HEK293 (cell line): ENCODE measurements around the gene VPS13D.

ENCODE experiments used
- CTCF ChIA-PET: fragments of 350-600 bp; formaldehyde crosslinking; extraction: SDS; loops from one replicate; lab custom pipeline; 2021; ENCODE audit warnings: antibody characterized with exemption; lab: Yijun Ruan, JAX
- POLR2A ChIA-PET: fragments of 300-600 bp; formaldehyde crosslinking; extraction: SDS; loops from one replicate; lab custom pipeline; 2020; ENCODE audit warnings: antibody characterized with exemption, inconsistent platforms; lab: Yijun Ruan, JAX
- H3K27ac ChIP-seq: fragments of 200-500 bp; sonication (Bioruptor generic); 2 replicates; pipeline ENCODE4 v1.5.1; 2014; ENCODE audit warnings: low read depth, low read length, control low read depth, inconsistent platforms; ENCODE audit errors: extremely low read depth
- H3K36me3 ChIP-seq, 2 experiments: fragments of 200-500 bp in 1 of 2; sonication (Bioruptor generic) in 1 of 2; 1 replicate in 1 of 2; 2 replicates in 1 of 2; pipeline ENCODE4 v1.5.1; 2014 to 2017; ENCODE audit warnings: inconsistent platforms in 2 of 2, low read length in 2 of 2; ENCODE audit not compliant: control insufficient read depth in 2 of 2, insufficient read depth in 1 of 2
- H3K4me1 ChIP-seq: fragments of 200-500 bp; sonication (Bioruptor generic); 2 replicates; pipeline ENCODE4 v1.5.1; 2014; ENCODE audit warnings: mild to moderate bottlenecking, low read length, inconsistent platforms; ENCODE audit not compliant: control insufficient read depth, insufficient read depth
- H3K4me3 ChIP-seq: 2 replicates; pipeline ENCODE4 v1.5.1; 2011; ENCODE audit warnings: low read depth, mild to moderate bottlenecking, control low read depth, low read length, moderate library complexity
- H3K9me3 ChIP-seq: fragments of 200-500 bp; sonication (Bioruptor generic); 2 replicates; pipeline ENCODE4 v1.5.1; 2014; ENCODE audit warnings: low read depth, low read length, inconsistent platforms; ENCODE audit not compliant: control insufficient read depth, insufficient read depth
- EGR2 ChIP-seq: fragments of 450-650 bp; formaldehyde crosslinking; IDR thresholded peaks from 2 replicates; pipeline ENCODE4 v1.5.1; 2016; ENCODE audit warnings: low read depth, missing biosample characterization, missing genetic modification characterization
- PBX3 ChIP-seq: sonication (generic); formaldehyde crosslinking; IDR thresholded peaks from 2 replicates; pipeline ENCODE4 v1.8.1; 2022; ENCODE audit warnings: mild to moderate bottlenecking, moderate library complexity, missing genetic modification reagents
- TCF7L2 ChIP-seq: IDR thresholded peaks from 2 replicates; pipeline ENCODE4 v1.6.1; 2011; ENCODE audit warnings: low read depth, mild to moderate bottlenecking, inconsistent platforms, low read length, moderate library complexity, borderline replicate concordance
- ZBTB17 ChIP-seq: fragments of 450-650 bp; formaldehyde crosslinking; IDR thresholded peaks from 2 replicates; pipeline ENCODE4 v1.5.1; 2016; ENCODE audit warnings: missing biosample characterization, missing genetic modification characterization
- ZFP37 ChIP-seq: fragments of 450-650 bp; formaldehyde crosslinking; IDR thresholded peaks from 2 replicates; pipeline ENCODE4 v1.5.1; 2016; ENCODE audit warnings: missing biosample characterization, missing genetic modification characterization
- ZNF10 ChIP-seq: fragments of 450-650 bp; formaldehyde crosslinking; IDR thresholded peaks from 2 replicates; pipeline ENCODE4 v1.5.1; 2017; ENCODE audit warnings: missing biosample characterization, missing genetic modification characterization
- ZNF138 ChIP-seq: fragments of 450-650 bp; formaldehyde crosslinking; IDR thresholded peaks from 2 replicates; pipeline ENCODE4 v1.5.1; 2016; ENCODE audit warnings: missing biosample characterization, missing genetic modification characterization, borderline replicate concordance
- ZNF175 ChIP-seq: fragments of 450-650 bp; formaldehyde crosslinking; IDR thresholded peaks from 2 replicates; pipeline ENCODE4 v1.5.1; 2016; ENCODE audit warnings: missing biosample characterization, missing genetic modification characterization
- ZNF184 ChIP-seq: fragments of 450-650 bp; IDR thresholded peaks from 2 replicates; pipeline ENCODE4 v1.5.1; 2018; ENCODE audit warnings: missing biosample characterization, mild to moderate bottlenecking, missing genetic modification characterization
- ZNF2 ChIP-seq: fragments of 450-650 bp; formaldehyde crosslinking; IDR thresholded peaks from 2 replicates; pipeline ENCODE4 v1.5.1; 2016; ENCODE audit warnings: missing biosample characterization, missing genetic modification characterization
- ZNF26 ChIP-seq: fragments of 450-650 bp; formaldehyde crosslinking; IDR thresholded peaks from 2 replicates; pipeline ENCODE4 v1.5.1; 2016; ENCODE audit warnings: missing biosample characterization, missing genetic modification characterization
- ZNF280C ChIP-seq: fragments of 450-650 bp; formaldehyde crosslinking; IDR thresholded peaks from 2 replicates; pipeline ENCODE4 v1.5.1; 2016; ENCODE audit warnings: missing biosample characterization, missing genetic modification characterization
- ZNF350 ChIP-seq: fragments of 450-650 bp; formaldehyde crosslinking; IDR thresholded peaks from 2 replicates; pipeline ENCODE4 v1.5.0; 2017; ENCODE audit warnings: missing biosample characterization, mild to moderate bottlenecking, missing genetic modification characterization
- ZNF488 ChIP-seq: fragments of 450-650 bp; formaldehyde crosslinking; IDR thresholded peaks from 2 replicates; pipeline ENCODE4 v1.5.1; 2016; ENCODE audit warnings: missing biosample characterization, missing genetic modification characterization
- ZNF501 ChIP-seq: fragments of 450-650 bp; formaldehyde crosslinking; IDR thresholded peaks from 2 replicates; pipeline ENCODE4 v1.5.1; 2016; ENCODE audit warnings: missing biosample characterization, missing genetic modification characterization
- ZNF561 ChIP-seq: fragments of 450-650 bp; IDR thresholded peaks from 2 replicates; pipeline ENCODE4 v1.5.1; 2018; ENCODE audit warnings: missing biosample characterization, missing genetic modification characterization, borderline replicate concordance
- ZNF626 ChIP-seq: fragments of 450-650 bp; sonication (Bioruptor Pico); formaldehyde crosslinking; IDR thresholded peaks from 2 replicates; pipeline ENCODE4 v1.5.1; 2018; ENCODE audit warnings: missing biosample characterization, missing genetic modification characterization, inconsistent platforms
- ZNF629 ChIP-seq: fragments of 450-650 bp; formaldehyde crosslinking; IDR thresholded peaks from 2 replicates; pipeline ENCODE4 v1.5.1; 2017; ENCODE audit warnings: missing biosample characterization, missing genetic modification characterization
- ZNF76 ChIP-seq: fragments of 450-650 bp; formaldehyde crosslinking; IDR thresholded peaks from 2 replicates; pipeline ENCODE4; 2016; ENCODE audit warnings: low read depth, missing biosample characterization, missing genetic modification characterization, borderline replicate concordance
- ZNF830 ChIP-seq: fragments of 450-650 bp; IDR thresholded peaks from 2 replicates; pipeline ENCODE4 v1.5.0; 2018; ENCODE audit warnings: missing biosample characterization, missing genetic modification characterization, low read depth, mild to moderate bottlenecking, moderate library complexity

Gene VPS13D

GRCh38 chr1:12481928-12482327, 252.1 kb downstream of the VPS13D start:
- CTCF ChIA-PET = interaction anchor here (0.7 kb wide), 1 partner anchor 9 kb away, joined by 3 read pairs; no protein-coding TSS in a partner anchor
- Histone ChIP-seq H3K9me3 (no peaks in the 10 kb centered on the region), H3K36me3 (peaks cover 0 to 18% of the 10 kb centered on the region in 2 experiments; a peak in 1 of 3 replicates), H3K4me3 (no peak overlapping the region), H3K27ac (no peak overlapping the region), H3K4me1 (peaks cover 21% of the 10 kb centered on the region)
- TF ChIP-seq ZNF629 (tag by site-specific recombination) (no peak), ZNF10 (tag by site-specific recombination) (no peak), ZNF76 (no peak), PBX3 (CRISPR knock-in tag) (no peak), ZNF488 (tag by site-specific recombination) (no peak), ZNF830 (tag by site-specific recombination) (no peak), ZNF175 (tag by site-specific recombination) (no peak), ZNF350 (tag by site-specific recombination) (no peak), ZFP37 (no peak), ZNF138 (tag by site-specific recombination) (no peak), TCF7L2 (no peak), ZNF561 (tag by site-specific recombination) (no peak), ZNF501 (tag by site-specific recombination) (no peak), ZNF184 (tag by site-specific recombination) (no peak), ZBTB17 (tag by site-specific recombination) (no peak), ZNF26 (tag by site-specific recombination) (no peak), ZNF626 (no peak), ZNF280C (tag by site-specific recombination) (no peak), EGR2 (tag by site-specific recombination) (no peak)
- POLR2A ChIA-PET = no interaction called here

- Histone ChIP-seq H3K9me3 (no peaks in the 10 kb centered on the region), H3K4me1 (peaks cover 15% of the 10 kb centered on the region), H3K27ac (no peak overlapping the region), H3K36me3 (peaks cover 0 to 18% of the 10 kb centered on the region in 2 experiments; a peak in 1 of 3 replicates), H3K4me3 (no peak overlapping the region)
- no peak for TF ChIP-seq ZNF2 (tag by site-specific recombination)
- ChIA-PET POLR2A (no interaction called here), CTCF (no interaction called here)
Observed at GRCh38 chr1:12482988-12483387, 253.2 kb downstream of the VPS13D start.
